HPDE6-E6E7 (cell line): Measurements from ENCODE around the gene CRYBG3.

Experiments used
- DNase-seq: peaks from one replicate; pipeline ENCODE4 v3.0.0; 2011; ENCODE audit warnings: missing footprints; ENCODE audit errors: extremely low spot score

Gene CRYBG3

GRCh38 chr3:97942801-97943546 is 121.2 kb downstream of the CRYBG3 start:
- DNase-seq: no peak

DNA sequence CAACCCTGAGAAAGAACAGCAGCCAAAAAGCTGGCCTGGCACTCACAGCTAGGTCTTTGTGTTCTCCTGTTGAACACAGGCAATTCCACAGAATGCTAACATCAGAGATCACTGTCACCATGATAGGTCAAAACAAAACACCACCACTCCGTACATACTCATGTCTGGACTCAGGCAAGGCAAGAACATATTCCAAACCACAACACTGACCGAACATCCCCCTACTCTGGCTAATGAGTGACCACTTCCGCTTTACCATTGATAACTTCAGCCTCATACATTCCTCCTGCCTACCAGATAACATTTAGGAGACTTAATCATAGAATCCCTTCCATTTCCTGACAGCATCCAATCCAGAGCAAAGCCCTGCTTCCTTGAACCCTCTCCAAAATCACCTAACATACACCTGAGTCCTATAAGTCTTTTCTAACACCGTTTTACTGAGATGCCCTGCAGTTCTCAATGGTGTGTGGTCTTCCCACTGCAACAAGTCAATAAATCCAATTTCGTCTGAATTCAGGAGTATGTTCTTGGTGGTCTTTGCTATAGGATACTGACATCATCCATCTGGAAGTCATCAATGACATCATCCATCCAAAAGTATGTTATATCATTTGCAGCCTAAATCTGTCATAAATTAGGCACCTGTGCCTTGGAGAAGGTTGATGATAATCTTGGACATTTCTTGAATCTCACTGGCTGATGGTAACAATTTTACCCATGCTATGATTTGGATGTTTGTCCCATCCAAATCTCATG is 126.7 kb downstream of the CRYBG3 start:
- DNase-seq: no peak

GRCh38 chr3:97949110-97949485 is 127.3 kb downstream of the CRYBG3 start:
- DNase-seq: no peak

DNA sequence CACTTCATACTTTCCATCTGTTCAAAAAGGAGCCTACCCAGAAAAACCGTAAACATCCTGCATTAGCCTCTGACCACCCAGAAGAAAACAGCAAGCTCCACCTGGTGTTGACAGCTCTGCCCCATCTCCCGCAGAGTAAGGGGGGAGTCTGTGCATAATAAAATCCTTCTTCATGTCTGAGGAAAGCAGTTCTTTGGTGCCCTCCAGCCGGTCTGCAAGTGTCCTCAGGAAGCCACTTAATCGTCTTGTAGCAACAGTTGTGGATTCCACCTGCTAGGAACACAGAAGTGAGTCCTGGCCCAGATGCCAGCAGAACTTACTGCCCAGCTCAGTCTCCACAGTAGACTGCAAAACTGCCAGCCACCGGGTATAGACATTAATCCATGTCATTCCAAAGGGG is 127.9 kb downstream of the CRYBG3 start:
- no peak for DNase-seq

DNA sequence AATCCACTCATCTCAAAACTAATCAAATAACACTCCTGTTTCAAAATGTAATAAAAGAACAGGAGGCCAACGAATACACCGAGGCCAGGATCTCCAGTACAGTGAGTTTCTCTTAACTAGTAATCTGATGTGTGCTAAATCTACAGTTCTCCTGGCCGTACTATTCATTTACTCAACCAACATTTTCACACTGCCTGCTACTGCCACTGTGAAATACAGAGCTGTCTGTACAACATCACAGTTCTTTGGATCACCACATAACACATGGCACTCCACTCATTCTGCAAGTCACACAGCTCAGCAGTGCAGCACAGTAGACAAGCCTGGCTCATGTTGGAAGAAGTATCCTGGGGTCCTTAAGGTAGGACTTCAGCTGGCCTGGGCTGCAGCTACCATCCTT is 128.5 kb downstream of the CRYBG3 start:
- no peak for DNase-seq

DNA sequence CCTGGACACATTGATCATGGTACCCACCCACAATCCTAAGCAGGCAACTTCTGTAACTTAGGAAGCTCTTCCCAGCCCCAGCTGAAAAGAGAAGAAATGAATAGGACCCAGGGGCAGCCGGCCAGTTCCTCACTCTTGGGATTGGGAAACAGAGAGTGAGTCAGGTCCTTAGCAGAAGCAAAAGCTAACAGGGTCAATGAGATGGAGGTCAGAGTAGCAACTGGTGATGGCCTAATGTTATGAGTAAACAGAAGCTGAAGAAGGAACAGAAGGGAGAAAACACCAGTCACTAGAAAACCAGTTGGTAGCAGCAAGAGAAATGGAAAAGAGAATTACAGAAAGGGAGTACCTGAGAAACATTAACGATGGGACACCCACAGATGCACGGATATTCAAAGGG is 130.5 kb downstream of the CRYBG3 start:
- DNase-seq: peak; percentile 25

DNA sequence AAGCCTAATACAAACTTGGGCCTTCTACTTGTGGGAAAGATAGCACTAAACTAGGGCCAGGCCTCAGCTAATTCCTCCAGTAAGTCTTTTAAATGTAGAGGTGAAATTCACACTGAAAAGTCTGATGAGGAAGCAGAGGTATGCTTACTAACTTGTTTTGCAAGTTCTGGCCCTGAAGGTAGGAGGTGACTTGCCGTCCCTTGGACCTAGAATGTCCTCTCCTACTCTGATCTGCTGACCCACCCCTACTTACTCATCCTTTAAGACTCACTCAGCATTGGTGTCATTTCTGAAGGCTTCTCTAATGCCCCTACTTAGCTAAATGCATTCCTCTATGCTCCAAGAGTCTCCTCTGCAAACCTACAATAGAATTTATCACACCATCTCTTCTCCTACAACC is 131.1 kb downstream of the CRYBG3 start:
- DNase-seq: peak; percentile 55

GRCh38 chr3:97954228-97954827 is 132.5 kb downstream of the CRYBG3 start:
- DNase-seq: no peak

GRCh38 chr3:97956051-97956450 is 134.2 kb downstream of the CRYBG3 start:
- DNase-seq: no peak

- DNase-seq: no peak
Observed at GRCh38 chr3:97957617-97958311, 136.0 kb downstream of the CRYBG3 start.

DNA sequence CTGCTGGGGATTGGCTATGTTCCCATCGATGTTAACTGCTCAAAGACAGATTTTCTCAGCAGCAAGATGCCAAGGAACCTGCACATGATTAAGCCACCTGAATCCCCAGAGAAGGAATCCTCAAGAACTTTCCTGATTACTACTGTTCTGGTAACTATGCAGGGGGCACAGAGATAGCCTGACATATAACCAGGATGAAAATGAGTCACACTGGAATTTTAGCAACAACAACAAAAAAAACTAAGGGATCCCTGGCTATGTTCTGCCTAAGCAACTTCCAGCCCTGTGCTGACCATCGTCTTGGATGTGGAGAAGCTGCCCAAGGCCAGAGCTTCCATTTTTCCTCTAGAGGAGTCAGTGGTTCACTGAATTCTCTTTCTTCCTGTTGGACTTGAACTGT is 136.6 kb downstream of the CRYBG3 start:
- no peak for DNase-seq

GRCh38 chr3:97958796-97959195 is 137.0 kb downstream of the CRYBG3 start:
- DNase-seq: no peak

- DNase-seq: no peak
Observed at GRCh38 chr3:97959872-97960271, 138.1 kb downstream of the CRYBG3 start.

GRCh38 chr3:97960551-97960950 is 138.7 kb downstream of the CRYBG3 start:
- no peak for DNase-seq

DNA sequence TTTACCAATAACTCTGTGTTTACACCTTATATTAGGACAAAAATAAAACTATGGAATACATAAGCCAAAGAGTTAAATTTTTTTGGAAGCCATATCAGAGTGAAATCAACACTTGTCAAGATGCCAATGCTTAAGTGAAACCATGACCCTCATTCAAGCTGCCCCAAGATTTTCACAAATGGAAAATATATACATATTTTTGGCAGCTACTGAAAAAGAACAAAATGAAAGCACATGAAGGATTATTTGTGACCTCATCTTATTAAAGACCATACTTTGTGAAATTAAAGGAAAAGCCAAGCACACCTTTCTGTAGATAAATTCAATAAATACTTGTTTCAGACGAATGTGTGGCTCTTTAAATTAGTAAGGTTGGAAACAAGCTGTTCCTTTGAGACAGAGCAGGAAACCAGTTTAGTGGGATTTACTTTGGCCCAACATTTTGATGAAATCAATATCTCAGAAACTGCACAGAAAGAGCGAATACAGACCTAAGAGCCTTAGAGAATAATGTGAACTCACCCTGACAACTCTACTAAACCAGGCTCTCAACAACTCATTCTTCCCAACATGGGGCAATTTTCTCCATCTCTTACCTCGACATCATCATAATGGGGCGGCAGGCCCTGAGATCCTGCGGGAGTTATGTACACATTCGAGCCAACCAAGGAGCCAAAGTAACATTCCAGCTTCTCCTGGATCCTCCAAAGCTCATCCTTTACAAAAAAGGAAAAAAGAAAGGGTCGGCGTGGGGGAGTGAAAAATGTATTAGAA is 139.4 kb downstream of the CRYBG3 start:
- no peak for DNase-seq

DNA sequence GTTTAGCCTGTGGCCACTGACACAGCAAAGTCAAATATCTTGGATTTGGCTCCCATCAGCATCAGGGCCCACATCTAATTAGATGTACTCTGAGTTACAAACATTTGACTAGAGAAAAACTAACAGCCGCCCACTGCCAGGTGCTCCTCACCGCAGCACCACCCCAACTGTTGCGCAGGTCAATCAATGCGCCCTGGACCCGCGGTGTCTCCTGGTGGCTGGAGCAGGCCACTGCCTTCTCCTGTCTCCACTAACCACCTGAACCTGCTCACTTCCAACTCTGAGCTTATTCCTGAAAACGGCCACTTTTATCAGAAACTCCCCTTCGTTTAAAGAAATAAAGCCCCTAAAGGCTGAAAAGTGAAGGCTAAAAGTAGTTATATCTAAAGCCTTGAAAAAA is 146.2 kb downstream of the CRYBG3 start:
- no peak for DNase-seq

DNA sequence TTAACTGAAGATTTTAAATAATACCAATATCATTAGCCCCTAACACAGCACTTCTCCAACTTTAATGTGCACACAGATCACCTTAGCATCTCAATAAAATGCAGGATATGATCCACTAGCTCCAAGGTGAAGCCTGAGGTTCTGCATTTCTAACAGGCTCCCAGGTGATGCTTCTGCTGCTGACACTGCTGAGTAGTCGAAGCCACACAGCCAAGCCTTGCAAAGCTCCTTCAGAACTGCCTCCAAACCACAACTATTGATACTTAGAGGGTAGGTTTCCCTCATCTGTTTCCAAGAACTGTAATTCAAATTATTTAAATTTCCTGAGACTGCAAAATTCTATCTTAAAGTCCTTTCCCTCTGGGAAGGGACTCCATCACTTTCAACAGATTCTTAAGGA is 146.6 kb downstream of the CRYBG3 start:
- no peak for DNase-seq

DNA sequence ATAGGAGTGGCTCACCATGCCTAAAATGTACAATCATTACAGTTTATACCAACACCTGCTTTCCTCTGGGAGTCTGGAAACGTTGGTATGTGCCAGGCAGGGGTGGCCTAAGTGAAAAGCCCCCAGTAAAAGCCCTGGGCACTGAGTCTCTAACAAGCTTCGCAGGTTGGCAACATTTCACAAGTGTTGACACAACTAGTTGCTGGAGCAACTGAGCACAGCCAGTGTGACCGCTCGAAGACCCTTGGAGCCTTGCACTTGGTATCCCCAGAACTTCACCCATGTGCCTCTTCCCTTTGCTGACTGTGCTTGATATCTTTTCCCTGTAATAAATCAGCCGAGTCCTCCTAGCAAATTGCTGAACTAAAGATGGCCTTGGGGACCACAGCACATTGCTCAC is 147.7 kb downstream of the CRYBG3 start:
- DNase-seq: no peak

- DNase-seq: no peak
Observed at GRCh38 chr3:97970156-97970555, 148.3 kb downstream of the CRYBG3 start.

DNA sequence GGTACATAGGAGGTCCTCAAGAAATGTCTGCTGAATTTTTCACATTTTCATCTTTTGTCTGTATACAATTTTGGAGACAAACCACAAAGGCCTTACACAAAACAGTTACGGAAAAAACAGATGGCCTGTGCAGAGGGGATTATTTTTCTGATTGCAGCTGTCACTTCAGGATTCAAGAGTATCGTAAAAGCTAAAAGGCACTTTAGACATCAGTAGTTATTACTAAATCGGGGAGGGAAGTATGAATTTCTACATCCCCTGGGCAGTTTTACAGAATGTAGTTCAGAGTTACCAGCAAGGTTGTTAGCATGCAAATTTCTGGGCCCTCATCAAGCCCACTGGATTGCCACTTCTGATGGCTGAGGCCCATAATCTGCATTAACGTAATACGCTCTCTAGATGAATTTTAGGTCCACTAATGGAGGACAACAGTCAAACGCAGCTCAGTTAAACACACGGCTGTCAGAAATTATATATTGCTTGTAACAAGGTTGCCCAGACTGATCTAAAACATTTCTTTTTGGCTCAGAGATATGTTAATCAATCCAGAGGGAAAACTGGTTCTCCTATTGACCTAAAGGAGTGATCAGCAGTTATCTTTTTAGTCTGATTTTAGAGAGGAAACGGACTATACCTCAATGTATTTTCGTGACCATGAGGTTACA is 149.3 kb downstream of the CRYBG3 start:
- DNase-seq: no peak
